ENCODE measurements around the gene AP5S1.
"Not testable (repeated sequence)": the region's sequence is repeated elsewhere in the genome, so short reads cannot be mapped to it uniquely, and the experiment has no call there.

Gene AP5S1

DNA sequence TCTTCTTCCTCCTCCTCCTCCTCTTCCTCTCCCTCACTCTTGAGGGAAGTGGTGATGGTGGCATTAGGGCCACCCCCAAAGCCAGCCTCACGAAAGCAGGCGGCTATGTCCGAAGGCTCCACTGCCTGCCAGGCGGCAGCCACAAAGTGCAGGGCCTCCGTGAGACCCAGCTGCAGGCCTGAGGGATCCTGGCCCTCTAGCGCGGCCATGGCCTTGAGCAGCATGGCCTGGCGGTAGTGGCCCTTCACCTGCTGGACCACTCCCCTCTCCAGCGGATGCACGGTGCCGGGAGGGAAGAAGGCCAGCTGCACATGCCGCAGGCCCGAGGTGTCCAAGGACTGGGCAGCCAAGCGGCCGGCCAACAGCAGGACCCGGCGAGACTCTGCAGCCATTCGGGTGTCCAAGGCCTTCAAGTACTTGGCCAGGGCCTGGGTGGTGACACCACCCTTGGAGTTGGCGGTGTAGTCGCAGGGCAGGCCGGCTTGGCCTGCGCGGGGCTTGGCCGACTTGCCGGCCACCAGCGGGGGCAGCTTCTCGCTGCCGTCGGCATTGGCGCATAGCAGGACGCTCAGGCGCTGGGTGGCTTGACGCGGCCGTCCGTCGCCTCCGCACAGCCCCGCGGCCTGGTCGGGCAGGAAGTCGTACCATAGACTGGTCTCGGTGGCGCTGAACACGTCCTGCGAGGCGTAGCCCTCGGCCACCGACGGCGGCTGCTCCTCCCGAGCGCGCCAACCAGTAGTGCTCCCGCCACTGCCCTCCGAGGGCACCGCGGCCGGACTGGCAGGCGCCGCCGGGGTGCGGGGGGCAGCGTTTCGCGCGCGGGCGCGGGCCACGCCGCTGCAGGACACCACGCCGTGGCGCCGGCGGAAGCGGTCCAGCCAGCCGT, 34.9 kb upstream of the AP5S1 start:
- Mint-ChIP-seq H3K27me3 (no peaks in the 10 kb centered on the region), H3K9me3 (no peaks in the 10 kb centered on the region), H3K4me3 (peak overlapping the region; percentile 51), H3K36me3 (peaks cover 4% of the 10 kb centered on the region), H3K27ac (no peak overlapping the region), H3K4me1 (peaks cover 35% of the 10 kb centered on the region)
- DNase-seq (ENCODE audit: low spot score in 2 of 2), result no peak
- no peak for ATAC-seq (ENCODE audit: low read depth)

DNA sequence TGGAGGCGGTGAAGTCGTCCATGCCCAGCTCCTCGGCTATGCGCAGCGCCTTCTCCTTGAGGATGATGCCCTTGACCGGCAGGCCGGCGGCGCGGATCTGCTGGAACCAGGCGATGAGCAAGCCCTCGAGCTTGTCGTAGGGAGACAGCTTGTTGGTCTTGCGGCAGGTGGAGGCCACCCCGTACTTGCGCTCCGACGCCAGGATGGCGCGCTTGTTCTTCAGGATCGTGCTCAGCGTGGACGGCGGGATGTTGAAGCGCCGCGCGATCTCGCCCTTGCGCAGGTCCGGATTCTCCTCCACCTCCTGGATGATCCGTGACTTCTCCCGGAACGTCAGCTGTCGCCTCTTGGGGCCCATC, 34.2 kb upstream of the AP5S1 start:
- Mint-ChIP-seq H3K4me1 (peaks cover 29% of the 10 kb centered on the region), H3K36me3 (peaks cover 4% of the 10 kb centered on the region), H3K27me3 (no peaks in the 10 kb centered on the region), H3K27ac (no peak overlapping the region), H3K9me3 (no peaks in the 10 kb centered on the region), H3K4me3 (peak overlapping the region; percentile 85)
- DNase-seq (ENCODE audit: low spot score in 2 of 2) (no peak), ATAC-seq (ENCODE audit: low read depth) (peak; percentile 16)

DNA sequence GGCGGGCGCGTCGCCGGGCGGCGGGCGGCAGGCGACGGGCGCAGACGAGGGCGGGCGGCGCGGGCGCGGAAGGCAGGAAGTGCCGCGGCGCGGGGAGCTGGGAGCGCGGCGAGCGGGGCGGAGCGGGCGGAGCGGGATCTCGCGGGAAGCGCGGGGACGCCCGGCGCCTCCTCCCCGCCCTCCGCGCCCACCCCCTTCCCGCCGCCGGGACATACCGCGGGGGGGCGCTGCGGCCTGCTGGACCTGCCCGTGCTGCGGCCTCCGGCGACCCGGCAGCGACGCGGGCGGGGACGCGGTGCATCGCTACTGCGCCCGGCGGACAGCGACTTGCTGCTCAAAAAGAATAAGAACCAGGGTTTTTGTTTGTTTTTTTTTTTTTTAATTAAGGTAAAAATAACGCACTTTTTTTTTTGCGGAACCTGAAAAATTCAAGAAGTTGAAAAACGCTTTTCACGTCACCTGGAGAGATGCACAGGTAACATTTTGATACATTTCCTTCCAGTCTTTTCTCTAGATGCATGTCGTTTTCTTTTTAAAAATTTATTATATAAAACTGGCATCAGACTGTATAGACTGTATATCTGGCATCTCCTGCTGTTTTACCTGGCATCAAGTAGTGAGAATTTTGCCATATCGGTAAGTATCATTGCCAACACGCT, 33.6 kb upstream of the AP5S1 start, which contains the start of gene CENPB:
Gene CENPB (minus strand): TSS at position 76 of the 659 bp plus-strand sequence. CDS start 257 bp downstream, outside the sequence.
- ATAC-seq (ENCODE audit: low read depth), result peak; percentile 92
- Mint-ChIP-seq H3K9me3 (no peaks in the 10 kb centered on the region), H3K27ac (peak within 1 kb of the TSS; percentile 35)

DNA sequence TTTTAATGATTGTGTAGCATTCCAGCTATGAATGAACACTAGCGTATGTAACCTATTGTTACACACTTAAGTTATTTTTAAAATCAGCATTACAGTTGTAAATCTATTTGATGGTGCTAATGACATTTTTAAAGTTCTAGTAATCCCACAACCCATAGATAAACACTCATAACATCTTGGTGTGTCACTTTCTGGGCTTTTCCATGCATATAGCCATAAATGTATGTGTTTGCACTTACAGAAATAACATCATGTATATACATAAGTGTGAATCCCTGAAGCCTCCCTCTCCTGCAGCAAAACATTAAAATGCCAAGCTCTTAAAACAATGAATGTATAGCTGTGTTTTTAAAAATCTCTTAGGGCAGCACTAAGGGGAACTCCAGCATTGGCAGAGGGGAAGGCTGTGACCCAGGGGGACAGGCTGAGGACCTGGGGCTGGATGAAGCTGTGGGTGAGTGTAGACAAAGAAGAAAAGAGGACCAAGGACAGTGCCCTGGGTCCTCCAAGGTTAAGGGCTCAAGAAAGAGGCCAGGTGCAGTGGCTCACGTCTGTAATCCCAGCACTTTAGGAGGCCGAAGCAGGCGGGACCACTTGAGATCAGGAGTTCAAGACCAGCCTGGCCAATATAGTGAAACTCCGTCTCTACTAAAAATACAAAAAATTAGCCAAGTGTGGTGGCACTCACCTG, 32.9 kb upstream of the AP5S1 start:
- Mint-ChIP-seq H3K36me3 (peaks cover 4% of the 10 kb centered on the region), H3K9me3 (no peaks in the 10 kb centered on the region), H3K27me3 (no peaks in the 10 kb centered on the region), H3K4me1 (peaks cover 22% of the 10 kb centered on the region), H3K27ac (peak overlapping the region; percentile 35), H3K4me3 (peak overlapping the region; percentile 43)
- no peak for DNase-seq (ENCODE audit: low spot score in 2 of 2)
- no peak for ATAC-seq (ENCODE audit: low read depth)

More for the DNA sequence above, 33.6 kb upstream of the AP5S1 start, which contains the start of gene CENPB:
- peaks cover 4% of the 10 kb centered on the region for H3K36me3 Mint-ChIP-seq
- peak within 1 kb of the TSS; percentile 85 for H3K4me3 Mint-ChIP-seq
- no peaks in the 10 kb centered on the region for H3K27me3 Mint-ChIP-seq
- DNase-seq (ENCODE audit: low spot score in 2 of 2), result peak; percentile 91 to 97
- peaks cover 23% of the 10 kb centered on the region for H3K4me1 Mint-ChIP-seq

DNA sequence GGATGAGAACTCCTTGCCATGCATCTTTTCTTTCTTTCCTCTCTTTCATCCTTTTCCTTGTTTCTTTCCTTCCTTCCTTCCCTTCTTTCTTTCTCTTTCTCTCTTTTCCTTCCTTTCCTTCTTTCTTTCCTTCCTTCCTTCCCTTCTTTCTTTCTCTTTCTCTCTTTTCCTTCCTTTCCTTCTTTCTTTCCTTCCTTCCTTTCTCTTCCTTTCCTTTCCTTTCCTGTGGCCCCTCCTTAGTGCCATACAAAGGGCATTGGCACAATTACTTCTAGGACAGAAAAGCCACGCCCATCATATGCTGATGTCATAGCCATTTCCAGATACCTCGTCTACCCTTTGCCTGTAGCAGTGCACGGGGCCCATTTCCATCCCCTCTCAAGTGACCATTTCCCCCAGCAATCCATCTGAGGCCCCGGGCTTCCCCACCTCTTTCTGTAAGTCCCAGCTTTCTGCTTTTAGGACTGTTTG, 31.6 kb upstream of the AP5S1 start:
- DNase-seq (ENCODE audit: low spot score in 2 of 2) (no peak), ATAC-seq (ENCODE audit: low read depth) (no peak)
- peak overlapping the region; percentile 49 for H3K4me3 Mint-ChIP-seq
- H3K27ac Mint-ChIP-seq, result peak overlapping the region; percentile 39
- H3K4me1 Mint-ChIP-seq, result peaks cover 18% of the 10 kb centered on the region
- H3K27me3 Mint-ChIP-seq, result no peaks in the 10 kb centered on the region
- H3K36me3 Mint-ChIP-seq, result peaks cover 4% of the 10 kb centered on the region
- H3K9me3 Mint-ChIP-seq, result no peaks in the 10 kb centered on the region

GRCh38 chr20:3789201-3789600, 31.1 kb upstream of the AP5S1 start:
- H3K27ac Mint-ChIP-seq, result peak overlapping the region; percentile 39
- not testable (repeated sequence) for DNase-seq (ENCODE audit: low spot score in 2 of 2); ATAC-seq (ENCODE audit: low read depth); H3K36me3 Mint-ChIP-seq; H3K9me3 Mint-ChIP-seq; H3K4me3 Mint-ChIP-seq; H3K27me3 Mint-ChIP-seq
- H3K4me1 Mint-ChIP-seq, result peaks cover 18% of the 10 kb centered on the region

- not testable (repeated sequence) for H3K9me3 Mint-ChIP-seq; H3K27me3 Mint-ChIP-seq; ATAC-seq (ENCODE audit: low read depth); DNase-seq (ENCODE audit: low spot score in 2 of 2); H3K36me3 Mint-ChIP-seq; H3K27ac Mint-ChIP-seq; H3K4me3 Mint-ChIP-seq
- peaks cover 26% of the 10 kb centered on the region for H3K4me1 Mint-ChIP-seq
Measured at GRCh38 chr20:3794168-3794567, 26.2 kb upstream of the AP5S1 start.

DNA sequence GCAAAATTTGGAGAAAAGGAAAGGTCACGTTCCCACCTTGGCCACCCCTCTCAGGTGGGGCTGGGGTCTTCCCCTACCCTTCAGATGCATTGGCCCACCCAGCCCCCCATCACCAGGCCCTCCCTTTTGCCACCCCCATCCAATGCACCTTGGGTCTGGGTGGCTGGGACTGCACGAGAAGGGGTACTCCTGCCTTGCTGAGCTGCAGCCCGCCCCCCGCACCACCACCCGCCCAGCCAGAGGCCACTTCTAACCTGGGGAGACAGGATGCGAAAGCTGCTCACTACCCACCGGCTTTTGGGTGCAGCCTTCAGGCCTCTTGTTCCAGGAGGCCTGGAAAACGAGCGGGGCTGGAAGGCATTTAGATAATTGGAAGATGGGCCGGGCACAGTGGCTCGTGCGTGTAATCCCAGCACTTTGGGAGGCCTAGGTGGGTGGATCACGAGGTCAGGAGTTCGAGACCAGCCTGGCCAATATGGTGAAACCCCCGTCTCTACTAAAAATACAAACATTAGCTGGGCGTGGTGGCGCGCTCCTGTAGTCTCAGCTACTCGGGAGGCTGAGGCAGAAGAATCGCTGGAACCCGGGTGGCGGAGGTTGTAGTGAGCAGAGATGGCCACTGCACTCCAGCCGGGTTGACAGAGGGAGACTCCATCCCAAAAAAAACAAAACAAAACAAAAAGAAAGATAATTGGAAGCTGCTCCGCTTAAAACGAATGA, 25.5 kb upstream of the AP5S1 start:
- Mint-ChIP-seq H3K27ac (no peak overlapping the region), H3K4me3 (peak overlapping the region; percentile 91), H3K36me3 (no peaks in the 10 kb centered on the region), H3K4me1 (peaks cover 32% of the 10 kb centered on the region), H3K27me3 (no peaks in the 10 kb centered on the region), H3K9me3 (no peaks in the 10 kb centered on the region)
- ATAC-seq (ENCODE audit: low read depth) (no peak), DNase-seq (ENCODE audit: low spot score in 2 of 2) (no peak)

GRCh38 chr20:3795511-3796468, 24.6 kb upstream of the AP5S1 start, which contains the start of gene CDC25B:
Gene CDC25B (plus strand): TSS chr20:3796310. CDS start chr20:3796532, 222 bp downstream.
- Mint-ChIP-seq H3K4me1 (peaks cover 40% of the 10 kb centered on the region), H3K36me3 (peaks cover 2% of the 10 kb centered on the region), H3K27ac (peak within 1 kb of the TSS; percentile 94), H3K27me3 (no peaks in the 10 kb centered on the region), H3K9me3 (no peaks in the 10 kb centered on the region), H3K4me3 (peak within 1 kb of the TSS; percentile 91)
- ATAC-seq (ENCODE audit: low read depth) (peak; percentile 78), DNase-seq (ENCODE audit: low spot score in 2 of 2) (peak; percentile 67 to 75)

- H3K4me3 Mint-ChIP-seq, result peak overlapping the region; percentile 91
- H3K27ac Mint-ChIP-seq, result peak overlapping the region; percentile 53
- peaks cover 40% of the 10 kb centered on the region for H3K4me1 Mint-ChIP-seq
- no peaks in the 10 kb centered on the region for H3K9me3 Mint-ChIP-seq
- DNase-seq (ENCODE audit: low spot score in 2 of 2) (no peak), ATAC-seq (ENCODE audit: low read depth) (no peak)
- peaks cover 2% of the 10 kb centered on the region for H3K36me3 Mint-ChIP-seq
- no peaks in the 10 kb centered on the region for H3K27me3 Mint-ChIP-seq
Measured at GRCh38 chr20:3796477-3797225, 23.7 kb upstream of the AP5S1 start.

DNA sequence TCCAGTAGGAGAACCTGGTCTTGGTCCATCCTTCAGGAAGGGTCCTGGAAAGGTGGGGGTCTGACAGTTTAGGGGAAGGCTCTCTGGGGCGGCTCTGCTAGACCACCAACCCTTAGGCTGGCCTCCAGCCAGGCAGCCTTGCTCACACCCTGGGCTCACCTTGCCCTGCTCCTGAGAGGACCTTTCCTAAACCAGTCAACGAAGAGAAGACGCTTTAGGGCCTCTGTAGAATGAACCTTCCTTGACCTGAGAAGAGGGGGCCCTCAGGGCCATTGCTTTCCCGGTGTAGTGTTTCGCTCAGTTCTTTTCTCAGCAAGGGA, 23.2 kb upstream of the AP5S1 start:
- H3K4me3 Mint-ChIP-seq, result peak overlapping the region; percentile 91

More for the DNA sequence above, 23.2 kb upstream of the AP5S1 start:
- H3K4me1 Mint-ChIP-seq, result peaks cover 40% of the 10 kb centered on the region
- no peaks in the 10 kb centered on the region for H3K27me3 Mint-ChIP-seq
- ATAC-seq (ENCODE audit: low read depth) (no peak), DNase-seq (ENCODE audit: low spot score in 2 of 2) (no peak)
- no peaks in the 10 kb centered on the region for H3K9me3 Mint-ChIP-seq
- peaks cover 2% of the 10 kb centered on the region for H3K36me3 Mint-ChIP-seq
- H3K27ac Mint-ChIP-seq, result peak overlapping the region; percentile 53

All from memory B cell (primary cell).